ENCODE results near the gene PRLR. TPM values are rescaled to one million over a fixed set of nuclear protein-coding genes. Genes with fewer than 3 reads are reported as not detected.
A peak's percentile ranks its signal among the peaks of the same experiment; 100 is the strongest.

Gene PRLR
- total RNA-seq, 1 experiment from 2014 or later: 0.75 TPM

- no peak for DNase-seq (ENCODE audit: low read depth)
Observed at GRCh38 chr5:35233601-35234000, 3.3 kb upstream of the PRLR start.

DNA sequence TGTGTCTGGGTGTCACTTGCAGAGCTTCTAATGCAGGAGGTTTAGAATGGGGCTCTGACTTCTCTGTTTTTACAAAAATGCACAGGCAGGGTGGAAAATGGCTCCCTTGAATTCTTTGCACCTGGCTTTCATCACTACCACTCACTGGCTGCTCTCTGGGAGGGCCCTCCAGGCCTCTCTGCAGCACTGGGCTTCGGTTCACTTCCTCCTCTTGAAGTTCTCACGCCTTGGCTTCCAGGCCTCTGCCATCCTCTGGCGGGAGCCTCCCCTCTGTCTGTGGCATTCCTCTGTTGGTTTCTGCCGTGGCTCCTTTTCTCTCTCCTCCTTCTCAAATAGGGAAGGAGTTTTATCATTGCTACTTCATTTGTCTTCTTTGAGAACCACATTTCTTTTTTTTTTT lies 2.8 kb upstream of the PRLR start:
- no peak for DNase-seq (ENCODE audit: low read depth)

DNA sequence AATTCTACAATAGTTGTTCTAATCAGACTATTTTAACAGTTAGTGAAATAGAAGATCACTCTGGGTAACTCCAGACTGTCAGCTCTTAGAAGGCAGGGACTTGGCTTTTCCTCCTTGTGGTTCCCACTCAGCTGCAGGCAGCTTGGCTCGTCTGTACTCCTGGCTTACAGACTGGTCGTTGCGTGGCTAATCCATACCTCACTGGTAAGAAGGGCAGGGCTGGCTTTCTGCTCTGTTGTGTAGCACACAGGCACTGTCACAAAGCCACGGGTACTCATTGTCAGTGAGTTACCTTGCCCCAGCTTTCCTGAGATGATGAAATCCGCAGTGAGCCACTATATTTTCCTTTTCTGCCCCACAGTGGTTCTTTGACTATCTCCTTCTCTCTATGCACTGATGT lies 1.8 kb upstream of the PRLR start:
- DNase-seq (ENCODE audit: low read depth): no peak

- DNase-seq (ENCODE audit: low read depth): no peak
Observed at GRCh38 chr5:35229076-35230037, 930 bp downstream of the PRLR start.

DNA sequence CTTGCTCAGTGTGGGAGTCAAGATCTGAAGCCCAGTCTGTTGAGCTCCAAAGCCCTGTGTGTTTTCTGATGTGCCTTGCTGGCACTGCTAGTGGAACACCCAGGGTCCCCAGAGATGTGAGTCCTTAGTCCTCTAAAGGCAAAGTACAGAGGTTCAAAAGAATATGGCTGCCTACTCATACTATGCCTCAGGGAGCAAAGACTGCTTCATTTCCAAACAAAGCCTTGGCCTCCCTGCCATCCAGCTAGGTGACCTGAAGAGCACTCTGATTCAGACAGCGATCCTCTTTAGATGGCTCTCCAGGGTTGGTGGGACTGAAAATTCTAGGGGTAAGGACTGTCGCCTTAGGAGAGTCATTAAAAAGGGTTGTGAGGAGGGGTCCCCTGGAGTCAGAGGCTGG lies 2.0 kb downstream of the PRLR start:
- DNase-seq (ENCODE audit: low read depth): no peak

- no peak for DNase-seq (ENCODE audit: low read depth)
Observed at GRCh38 chr5:35227720-35228119, 2.6 kb downstream of the PRLR start.

DNA sequence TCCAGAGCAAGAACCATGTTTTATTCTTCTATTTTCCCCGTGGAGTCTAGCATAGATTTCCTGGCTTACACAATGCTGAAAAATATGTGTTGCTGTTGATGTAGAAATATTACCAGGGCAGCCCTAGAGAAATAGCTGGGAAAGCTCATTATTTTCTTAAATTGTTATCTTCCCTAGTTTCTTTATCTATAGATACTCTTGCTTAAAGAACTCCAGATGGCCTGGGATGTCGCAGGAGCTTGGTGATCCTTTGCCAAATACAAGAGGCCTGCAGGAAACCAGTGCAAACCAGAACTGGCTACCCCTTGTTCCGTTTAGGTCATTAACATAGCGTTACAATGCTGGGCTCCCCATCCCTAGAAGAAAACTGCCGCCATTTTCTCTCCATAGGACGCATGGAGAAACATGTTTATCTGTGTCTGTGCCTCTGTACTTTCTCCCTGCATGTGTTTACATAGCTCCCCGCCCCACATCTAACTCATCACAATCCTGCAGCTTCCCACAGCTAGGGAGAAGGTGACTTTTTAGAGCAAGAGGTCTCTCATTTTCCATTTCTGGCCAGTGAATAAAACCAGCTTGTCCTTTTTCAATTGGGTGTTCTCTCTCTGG lies 6.4 kb downstream of the PRLR start:
- no peak for DNase-seq (ENCODE audit: low read depth)

DNA sequence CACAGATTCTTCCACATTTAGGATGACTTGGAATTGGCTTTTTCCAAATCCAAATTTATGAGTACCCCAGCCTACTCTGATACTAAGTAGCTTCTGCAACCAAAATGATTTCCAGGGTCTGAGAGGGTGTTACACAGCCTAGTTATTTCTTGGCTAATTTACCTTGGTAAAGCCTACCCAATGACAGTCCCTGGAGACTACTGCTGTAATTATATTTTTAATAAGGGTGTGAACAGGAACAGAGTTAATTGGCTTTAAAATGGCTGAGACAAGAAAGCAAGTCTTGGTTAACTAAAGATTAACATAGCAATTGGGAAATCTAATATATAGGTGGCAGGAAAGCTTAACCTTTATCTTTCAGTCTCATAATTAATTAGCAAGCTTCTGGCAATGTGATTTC lies 9.3 kb downstream of the PRLR start:
- DNase-seq (ENCODE audit: low read depth): no peak

DNA sequence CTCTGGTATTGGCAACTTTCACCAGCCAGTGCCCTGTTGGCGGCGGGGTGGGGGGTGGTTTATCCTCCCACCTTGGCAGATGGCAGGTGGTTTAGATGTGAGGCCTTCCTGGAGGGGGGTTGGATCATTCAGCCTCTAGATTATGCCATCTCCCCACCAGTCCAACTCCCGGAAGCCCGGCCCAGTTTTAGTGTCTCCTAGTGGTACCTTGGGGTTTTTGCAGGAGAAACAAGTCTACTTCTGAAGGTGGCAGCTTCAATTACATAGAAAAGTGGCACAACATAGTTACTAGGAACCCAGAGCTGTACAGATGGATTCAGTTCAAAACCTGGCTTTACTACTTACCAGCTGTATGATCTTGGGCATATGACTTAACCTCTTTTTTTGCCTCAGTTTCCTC lies 11.3 kb downstream of the PRLR start:
- no peak for DNase-seq (ENCODE audit: low read depth)

GRCh38 chr5:35214051-35214450 lies 16.2 kb downstream of the PRLR start:
- no peak for DNase-seq (ENCODE audit: low read depth)

DNA sequence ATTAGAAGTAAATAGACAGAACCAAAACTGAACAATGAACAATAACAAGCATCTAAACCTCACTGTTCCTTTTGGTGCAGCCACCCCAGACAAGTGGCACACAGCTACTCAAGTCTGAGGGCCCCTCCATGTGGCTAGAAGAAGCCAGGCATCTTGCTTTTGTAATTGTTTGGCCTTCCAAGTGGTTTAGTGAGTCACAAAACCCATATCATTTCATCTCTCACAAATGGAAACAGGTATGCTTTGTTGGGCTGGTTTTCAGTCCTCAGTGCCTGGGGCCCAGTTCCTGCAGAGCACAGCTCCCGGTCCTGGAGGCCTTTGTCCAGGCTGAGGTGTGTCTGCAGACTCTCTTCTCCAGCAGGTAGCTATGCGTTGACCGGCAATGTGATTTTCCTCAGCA lies 16.7 kb downstream of the PRLR start:
- no peak for DNase-seq (ENCODE audit: low read depth)

- DNase-seq (ENCODE audit: low read depth): no peak
Observed at GRCh38 chr5:35212122-35212982, 17.9 kb downstream of the PRLR start.

DNA sequence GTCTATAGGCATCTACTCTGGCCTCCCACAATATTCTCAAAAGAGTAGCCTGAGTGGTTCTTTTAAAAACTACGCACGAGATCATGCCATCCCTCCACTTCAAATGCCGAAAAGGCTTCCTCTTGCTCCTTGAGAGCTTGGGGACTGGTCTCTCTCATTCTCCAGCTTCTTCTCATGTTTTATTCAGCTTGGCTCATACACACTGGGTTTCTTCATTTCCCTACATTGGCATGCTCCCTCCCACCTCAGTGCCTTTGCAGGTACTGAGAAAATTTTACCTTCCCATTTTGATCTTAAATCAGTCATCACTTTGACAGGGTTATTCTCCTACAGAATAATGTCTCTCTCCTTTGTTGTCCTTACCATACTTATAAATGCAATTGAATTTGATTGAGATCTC lies 20.4 kb downstream of the PRLR start:
- no peak for DNase-seq (ENCODE audit: low read depth)

GRCh38 chr5:35205606-35206005 lies 24.7 kb downstream of the PRLR start:
- no peak for DNase-seq (ENCODE audit: low read depth)

GRCh38 chr5:35205186-35205585 lies 25.1 kb downstream of the PRLR start:
- DNase-seq (ENCODE audit: low read depth): no peak

- no peak for DNase-seq (ENCODE audit: low read depth)
Observed at GRCh38 chr5:35203403-35203802, 26.9 kb downstream of the PRLR start.

GRCh38 chr5:35202319-35203111 lies 27.8 kb downstream of the PRLR start:
- peak; percentile 33 for DNase-seq (ENCODE audit: low read depth)

DNA sequence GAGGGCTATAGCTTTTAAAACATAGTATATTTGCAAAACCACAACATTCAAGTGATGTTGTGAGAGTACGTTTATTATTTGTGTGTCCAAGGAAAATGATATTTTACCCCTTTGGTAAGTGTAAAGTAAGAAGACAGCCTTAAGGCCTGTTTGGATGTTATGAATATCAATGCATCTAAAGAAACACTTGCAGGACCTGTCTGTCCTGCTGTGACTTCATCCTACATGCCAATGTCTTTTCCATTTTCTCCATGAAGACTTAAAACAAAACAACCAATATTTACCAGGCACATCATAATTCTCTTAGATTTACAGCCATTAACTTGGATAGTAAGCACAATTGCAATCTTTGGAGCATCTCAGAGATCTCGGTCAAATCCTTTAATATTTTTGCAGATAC lies 29.0 kb downstream of the PRLR start:
- no peak for DNase-seq (ENCODE audit: low read depth)

DNA sequence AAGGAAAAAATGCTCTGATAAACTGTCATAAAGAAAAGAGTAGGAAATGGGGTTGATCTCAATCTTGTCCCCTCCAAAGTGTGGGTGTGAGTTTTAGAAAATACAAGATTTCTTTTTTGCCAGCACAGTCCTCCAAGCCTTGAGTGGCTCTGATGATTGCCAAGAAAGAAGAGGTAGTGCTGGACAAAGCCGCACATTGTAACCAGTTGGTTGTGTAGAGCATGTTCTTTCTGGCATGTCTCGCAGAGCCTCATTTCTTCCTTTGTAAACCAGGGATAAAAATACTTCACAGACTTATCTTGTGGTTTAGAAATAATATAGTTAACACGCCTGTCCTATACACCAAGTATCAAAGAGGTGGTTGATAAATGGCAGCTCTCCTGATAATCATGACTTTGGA lies 30.4 kb downstream of the PRLR start:
- DNase-seq (ENCODE audit: low read depth): no peak

GRCh38 chr5:35198686-35199085 lies 31.6 kb downstream of the PRLR start:
- peak; percentile 5 for DNase-seq (ENCODE audit: low read depth)

DNA sequence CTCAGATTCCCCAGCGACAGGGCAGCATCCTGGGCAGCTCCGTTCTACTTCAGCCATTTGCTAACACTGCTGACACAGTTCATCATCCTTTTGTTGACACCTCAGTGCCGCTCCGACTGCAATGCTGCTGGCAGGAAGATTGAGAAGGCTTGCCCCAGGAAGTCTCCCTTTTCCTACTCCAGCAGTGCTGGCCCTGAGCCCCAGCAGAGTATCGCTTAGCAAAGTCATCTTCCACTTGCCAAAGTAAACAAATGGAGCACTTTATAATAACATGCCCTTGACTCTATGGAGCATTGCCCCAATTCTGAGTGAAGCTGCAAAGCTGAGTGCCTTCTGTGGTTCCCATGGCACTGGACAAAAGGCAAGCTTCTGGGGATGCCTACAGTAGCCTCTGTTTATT lies 32.2 kb downstream of the PRLR start:
- DNase-seq (ENCODE audit: low read depth): peak; percentile 64
